T47D (cell line): ENCODE results near the gene PATL2.

ENCODE experiments used
- DNase-seq, 2 experiments: peaks; one replicate each; pipeline versions ENCODE4 v3.0.0 to v3.0.0-alpha.2; 2011 to 2012; ENCODE audit warnings: low read depth in 1 of 2, low spot score in 1 of 2
- JUND ChIP-seq: IDR thresholded peaks from 2 replicates; pipeline ENCODE4 v1.6.1; 2012; ENCODE audit warnings: low read depth
- in situ Hi-C: cut with HindIII; loops from 2 replicates; pipeline ENCODE4 v1.10.0; 2016; ENCODE audit warnings: low sequenced_read_pairs, low pct_unique_long_range_greater_than_20kb

PATL2 gene

GRCh38 chr15:44666210-44667038, 44.7 kb downstream of the PATL2 start:
- no peak for TF ChIP-seq JUND
- DNase-seq = no peak
- in situ Hi-C loops = no loop called here

DNA sequence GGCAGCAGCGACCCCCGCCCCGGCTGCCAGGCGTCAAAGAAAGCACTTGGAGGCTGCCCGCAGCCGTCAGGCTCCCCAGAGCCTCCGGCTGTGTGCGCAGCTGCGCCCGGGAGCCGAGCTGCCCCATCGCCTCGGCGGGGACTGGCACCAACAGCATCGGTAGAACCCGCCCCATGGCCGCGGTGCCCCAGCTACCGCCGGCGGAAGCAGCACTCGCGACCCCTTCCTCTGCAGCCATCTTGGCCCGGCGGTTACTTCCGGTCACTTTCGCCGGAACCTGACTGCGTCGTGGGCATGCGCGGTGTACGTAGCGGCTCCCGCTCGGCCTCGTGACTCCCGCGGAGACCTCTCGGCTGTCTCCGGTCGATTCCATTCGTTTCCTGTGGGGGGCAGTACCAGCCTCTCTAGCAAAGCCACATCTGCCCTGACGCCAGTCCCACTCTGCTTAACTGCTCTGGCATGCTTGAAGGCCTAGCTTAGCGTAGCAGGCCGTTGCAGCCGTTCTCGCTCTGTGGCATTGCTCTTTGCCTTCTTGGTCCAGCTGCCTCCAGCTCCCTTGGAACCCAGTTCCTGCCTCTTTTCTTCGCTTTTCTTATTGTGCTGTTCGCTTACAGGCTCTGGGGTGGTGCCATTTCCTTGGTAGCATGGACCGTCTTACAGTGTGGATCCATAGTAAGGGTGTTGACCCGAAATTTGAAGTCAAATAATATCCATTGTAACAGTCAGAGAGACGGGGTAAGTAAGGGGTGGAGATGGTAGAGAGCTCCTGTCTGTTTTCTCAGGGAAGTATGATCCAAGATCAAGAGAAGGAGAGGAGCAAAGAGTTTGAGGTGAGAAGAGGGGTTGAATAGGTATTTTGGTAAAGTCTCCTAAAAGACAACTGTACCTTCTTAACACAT, 47.5 kb downstream of the PATL2 start, which contains the start of gene SPG11:
Gene SPG11 (minus strand): TSS at position 253 of the 899 bp plus-strand sequence. CDS start 15 bp downstream, at position 238.
- peak; percentile 75 to 98 for DNase-seq
- in situ Hi-C loops = no loop called here
- no peak for TF ChIP-seq JUND

DNA sequence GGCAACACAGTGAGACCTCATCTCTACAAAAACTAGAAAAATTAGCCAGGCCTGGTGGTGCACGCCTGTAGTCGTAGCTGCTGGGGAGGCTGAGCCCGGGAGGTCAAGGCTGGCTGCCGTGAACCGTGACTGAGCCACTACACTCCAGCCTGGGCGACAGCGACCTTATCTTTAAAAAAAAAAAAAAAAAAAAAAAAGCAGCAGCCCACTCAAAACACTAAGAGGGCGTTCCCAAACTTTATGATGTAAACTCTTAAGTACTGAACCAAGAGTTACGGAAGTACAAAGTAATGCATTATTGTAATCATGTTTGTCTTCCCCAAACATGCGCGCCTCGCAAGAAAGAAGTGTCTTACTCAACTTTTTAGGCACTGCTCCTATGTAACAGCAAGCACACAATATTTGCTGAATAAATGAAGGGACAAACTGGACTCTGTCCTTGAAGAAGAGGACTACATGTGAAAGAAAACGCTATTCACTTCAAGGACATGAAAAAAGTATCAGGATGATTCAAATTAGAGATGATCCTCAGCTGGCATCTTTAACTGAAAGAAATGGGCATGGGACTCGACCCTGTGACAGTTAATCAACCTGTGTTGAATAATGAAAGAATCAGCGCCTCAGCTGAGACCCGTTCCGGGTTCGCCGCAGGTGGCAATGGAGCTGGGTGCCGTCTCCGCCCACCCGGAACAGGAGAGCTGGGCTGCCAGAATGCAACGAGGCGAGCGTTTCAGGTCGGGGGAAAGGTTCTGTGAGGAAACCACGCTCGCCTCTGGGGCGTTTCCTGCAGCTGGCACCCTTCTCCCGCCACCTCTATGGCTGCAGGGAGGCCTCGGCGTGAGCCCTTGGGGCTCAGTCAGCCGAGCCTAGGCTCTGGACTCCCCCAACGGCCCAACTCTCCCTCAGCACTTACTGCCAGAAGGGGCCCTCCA, 48.4 kb downstream of the PATL2 start:
- in situ Hi-C loops = no loop called here
- DNase-seq = peak in 1 of 2 experiments; percentile 80
- TF ChIP-seq JUND = no peak

- no peak for DNase-seq
- in situ Hi-C loops = no loop called here
- no peak for TF ChIP-seq JUND
Observed at GRCh38 chr15:44661576-44661975, 49.5 kb downstream of the PATL2 start.

DNA sequence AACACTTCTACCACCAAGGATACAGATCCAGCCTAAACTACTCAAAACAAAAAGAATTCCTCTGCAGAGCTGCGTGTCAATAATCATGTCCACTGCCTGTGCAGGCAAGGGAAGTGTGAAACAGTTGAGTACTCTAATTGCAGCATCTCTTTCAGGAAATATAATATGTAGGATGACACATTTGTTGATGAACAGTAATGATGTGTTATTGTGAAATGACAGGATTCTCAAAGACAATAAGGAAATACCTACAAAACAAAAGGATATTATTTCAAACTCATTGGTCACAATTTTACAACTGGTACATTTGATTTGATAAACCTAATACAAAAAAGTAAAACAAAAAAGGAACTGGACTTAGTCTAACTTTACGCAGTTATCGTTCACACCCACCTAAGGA, 52.1 kb downstream of the PATL2 start:
- DNase-seq = no peak
- TF ChIP-seq JUND = no peak
- in situ Hi-C loops = no loop called here

DNA sequence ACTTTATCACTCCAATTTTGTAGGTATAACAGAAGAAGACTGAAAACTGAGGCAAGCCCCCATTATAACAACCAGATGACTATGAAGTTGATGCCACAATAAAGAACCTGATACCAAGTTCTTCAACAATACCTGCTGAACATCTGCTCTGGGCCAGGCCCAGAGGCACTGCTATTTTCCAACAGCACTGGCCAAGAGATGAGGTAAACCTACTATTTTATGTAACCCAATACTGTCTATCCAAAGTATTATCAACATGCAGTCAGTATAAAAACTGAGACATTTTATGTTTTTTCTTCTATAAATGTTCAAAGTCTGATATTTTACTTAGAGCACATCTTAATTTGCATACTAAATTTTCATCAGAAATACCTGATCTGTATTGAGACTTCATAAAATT, 53.7 kb downstream of the PATL2 start:
- in situ Hi-C loops = no loop called here
- TF ChIP-seq JUND = no peak
- no peak for DNase-seq

GRCh38 chr15:44656913-44657312, 54.2 kb downstream of the PATL2 start:
- DNase-seq = no peak
- in situ Hi-C loops = no loop called here
- no peak for TF ChIP-seq JUND

DNA sequence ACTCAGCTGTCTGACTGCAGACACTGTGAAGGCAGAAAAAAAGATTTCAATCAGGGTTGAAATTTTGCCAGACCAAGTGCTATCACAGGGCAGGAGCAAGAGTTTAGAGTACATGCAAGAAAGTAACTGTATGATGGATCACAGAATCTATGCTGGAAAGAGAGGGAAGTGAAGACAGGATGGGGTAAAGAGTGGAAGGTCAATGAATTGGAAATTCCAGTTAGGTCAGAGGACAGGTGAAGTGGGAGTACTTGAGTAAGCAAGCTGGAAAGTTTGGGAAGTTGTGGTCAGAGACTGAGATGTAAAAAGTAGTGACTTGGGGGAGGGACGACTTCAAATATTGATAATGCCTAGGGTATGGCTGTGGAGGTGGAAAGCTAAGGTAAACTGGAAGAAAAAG, 54.8 kb downstream of the PATL2 start:
- in situ Hi-C loops = no loop called here
- no peak for DNase-seq
- no peak for TF ChIP-seq JUND

GRCh38 chr15:44654858-44655257, 56.3 kb downstream of the PATL2 start:
- no peak for DNase-seq
- in situ Hi-C loops = no loop called here
- TF ChIP-seq JUND = no peak

DNA sequence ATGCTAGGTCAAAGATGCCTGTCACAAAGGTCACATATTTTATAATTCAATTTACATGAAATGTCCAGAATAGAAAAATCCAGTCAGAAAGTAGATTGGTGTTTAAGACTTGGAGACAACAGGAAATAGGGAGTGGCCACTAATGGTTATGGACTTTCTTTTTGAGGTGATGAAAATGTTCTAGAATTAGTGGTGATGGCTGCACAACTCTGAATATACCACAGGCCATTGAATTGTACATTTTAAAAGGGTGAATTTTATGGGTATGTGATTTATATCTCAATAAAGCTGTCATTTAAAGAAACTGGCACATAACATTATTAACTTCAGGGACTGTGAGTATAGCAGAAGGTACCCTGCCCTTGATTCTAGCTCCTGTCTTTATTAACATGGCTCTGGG, 63.5 kb downstream of the PATL2 start:
- no peak for DNase-seq
- in situ Hi-C loops = no loop called here
- no peak for TF ChIP-seq JUND

DNA sequence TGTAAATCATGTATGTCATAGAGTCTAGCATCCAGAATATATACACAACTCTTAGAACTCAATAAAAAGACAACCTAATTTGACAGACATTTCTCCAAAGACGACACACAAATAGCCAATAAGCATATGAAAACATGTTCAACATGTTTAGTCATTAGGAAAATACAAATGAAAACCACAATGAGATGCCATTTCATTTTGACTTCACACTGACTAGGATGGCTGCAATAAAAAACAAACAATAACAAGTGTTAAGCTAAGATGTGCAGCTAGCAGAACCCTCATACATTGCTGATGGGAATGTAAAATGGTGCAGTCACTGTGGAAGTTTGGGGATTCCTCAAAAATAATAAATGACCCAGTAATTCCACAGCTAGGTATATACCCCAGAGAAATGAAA, 64.1 kb downstream of the PATL2 start:
- in situ Hi-C loops = no loop called here
- no peak for DNase-seq

DNA sequence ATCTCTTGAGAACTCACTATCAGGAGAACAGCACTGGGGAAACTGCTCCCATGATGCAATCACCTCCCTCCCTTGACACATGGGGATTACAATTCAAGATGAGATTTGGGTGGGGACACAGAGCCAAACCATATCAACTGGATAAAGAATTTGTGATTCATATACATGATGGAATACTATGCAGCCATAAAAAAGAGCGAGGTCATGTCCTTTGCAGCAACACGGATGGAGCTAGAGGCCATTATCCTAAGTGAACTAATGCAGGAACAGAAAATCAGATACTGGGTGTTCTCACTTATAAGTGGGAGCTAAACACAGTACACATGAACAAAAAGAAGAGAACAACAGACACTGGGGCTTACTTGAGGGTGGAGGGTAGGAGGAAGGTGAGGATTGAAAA, 64.7 kb downstream of the PATL2 start:
- in situ Hi-C loops = no loop called here
- DNase-seq = no peak
- no peak for TF ChIP-seq JUND

More for the DNA sequence above, 64.1 kb downstream of the PATL2 start:
- no peak for TF ChIP-seq JUND
